Central memory CD8-positive, alpha-beta T cell (primary cell): Measurements from ENCODE around the gene CBLB.

Source experiments
- ATAC-seq: fragments of 150-1000 bp; cut with Tn5 transposase; replicated peaks from 2 replicates; pipeline ENCODE4 v1.10.0; 2022; ENCODE audit warnings: mild to moderate bottlenecking, moderate FRiP score, moderate number of reproducible peaks; ENCODE audit not compliant: poor library complexity, severe bottlenecking; ENCODE audit errors: extremely low read depth
- DNase-seq, 2 donors: peaks; one replicate each; pipeline ENCODE4 v3.0.0; 2021; ENCODE audit warnings: low spot score in 2 of 2
- H3K27ac Mint-ChIP-seq: one replicate; pipeline ENCODE4 v1.8.0; 2022; ENCODE audit warnings: low read depth, mild to moderate bottlenecking, moderate library complexity, mixed read lengths
- H3K27me3 Mint-ChIP-seq: one replicate; pipeline ENCODE4 v1.8.0; 2022; ENCODE audit warnings: mixed read lengths
- H3K36me3 Mint-ChIP-seq: one replicate; pipeline ENCODE4 v1.8.0; 2022; ENCODE audit warnings: mild to moderate bottlenecking, moderate library complexity, mixed read lengths; ENCODE audit not compliant: insufficient read depth
- H3K4me1 Mint-ChIP-seq: one replicate; pipeline ENCODE4 v1.8.0; 2022; ENCODE audit warnings: mixed read lengths
- H3K4me3 Mint-ChIP-seq: one replicate; pipeline ENCODE4 v1.8.0; 2022; ENCODE audit warnings: mild to moderate bottlenecking, moderate library complexity, mixed read lengths
- H3K9me3 Mint-ChIP-seq: one replicate; pipeline ENCODE4 v1.8.0; 2022; ENCODE audit warnings: mixed read lengths

The CBLB gene

DNA sequence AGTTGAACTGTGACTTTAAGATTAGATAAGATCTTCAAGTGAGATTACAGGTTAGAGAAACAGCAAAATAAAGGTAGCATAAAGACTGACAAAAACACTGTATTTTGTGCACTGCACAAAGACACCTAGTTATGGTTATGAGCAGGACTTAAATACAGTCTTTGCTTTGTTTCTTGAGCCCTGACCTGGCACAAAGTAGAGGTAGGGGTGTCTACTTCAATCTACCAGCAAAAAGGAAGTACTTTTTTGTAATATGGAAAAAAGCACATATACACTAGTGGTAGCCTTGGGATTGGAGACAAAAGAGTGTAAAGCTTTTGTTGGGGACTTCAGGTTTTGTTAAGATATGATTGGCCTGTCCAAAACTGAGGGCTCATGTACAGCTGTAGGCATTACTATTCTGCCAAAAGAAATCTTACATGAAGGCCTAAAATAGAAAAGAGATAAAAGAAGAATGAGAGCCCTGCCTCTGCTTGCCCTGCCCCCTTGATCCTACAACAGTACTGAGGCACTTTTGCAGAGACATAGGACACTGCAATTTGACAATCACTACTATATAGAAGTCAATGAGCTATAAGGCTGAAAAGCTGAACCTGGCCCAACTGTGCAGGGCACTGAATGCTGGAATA is 194.3 kb downstream of the CBLB start:
- no peak for DNase-seq
- no peak for ATAC-seq
- Mint-ChIP-seq H3K4me1 (peaks cover 16% of the 10 kb centered on the region), H3K9me3 (no peaks in the 10 kb centered on the region), H3K27me3 (no peaks in the 10 kb centered on the region), H3K4me3 (no peak overlapping the region), H3K36me3 (peaks cover 50% of the 10 kb centered on the region), H3K27ac (peak overlapping the region; percentile 64)

DNA sequence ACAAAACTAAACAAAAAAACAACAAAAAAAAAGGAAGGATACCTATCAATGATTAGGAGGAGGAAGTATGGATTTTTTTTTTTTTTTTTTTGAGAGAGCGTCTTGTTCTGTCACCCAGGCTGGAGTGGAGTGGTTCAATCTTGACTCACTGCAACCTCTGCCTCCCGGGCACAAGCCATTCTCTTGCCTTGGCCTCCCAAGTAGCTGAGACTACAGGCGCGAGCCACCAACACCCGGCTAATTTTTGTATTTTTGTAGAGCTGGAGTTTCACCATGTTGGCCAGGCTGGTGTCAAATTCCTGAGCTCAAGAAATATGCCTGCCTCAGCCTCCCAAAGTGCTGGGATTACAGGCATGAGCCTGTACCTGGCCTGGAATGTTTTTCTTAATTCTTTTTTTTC is 195.8 kb downstream of the CBLB start:
- H3K4me3 Mint-ChIP-seq = no peak overlapping the region
- no peaks in the 10 kb centered on the region for H3K27me3 Mint-ChIP-seq

DNA sequence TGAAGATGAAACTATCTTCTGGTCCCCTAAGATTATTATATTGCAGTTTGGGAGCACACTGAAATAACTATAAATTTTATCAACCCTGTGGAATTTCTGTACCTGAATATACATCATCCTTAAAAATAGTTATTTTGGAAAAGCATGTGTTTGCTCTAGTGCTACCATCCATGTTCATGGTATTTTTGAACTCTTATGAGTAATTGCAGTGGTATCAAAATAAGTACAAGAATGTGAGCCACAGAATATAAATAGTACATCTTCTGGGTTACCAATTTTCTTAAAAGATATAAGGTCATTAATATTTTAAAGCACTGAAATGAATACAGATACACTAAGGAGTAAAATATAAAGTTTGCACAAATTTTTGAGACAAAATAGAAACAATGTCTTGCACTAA is 206.5 kb downstream of the CBLB start:
- no peak overlapping the region for H3K4me3 Mint-ChIP-seq
- H3K27me3 Mint-ChIP-seq = no peaks in the 10 kb centered on the region
- H3K9me3 Mint-ChIP-seq = no peaks in the 10 kb centered on the region
- H3K36me3 Mint-ChIP-seq = peaks cover 43% of the 10 kb centered on the region
- no peak overlapping the region for H3K27ac Mint-ChIP-seq
- DNase-seq = no peak
- no peak for ATAC-seq
- H3K4me1 Mint-ChIP-seq = peaks cover 6% of the 10 kb centered on the region

More for the DNA sequence above, 195.8 kb downstream of the CBLB start:
- H3K4me1 Mint-ChIP-seq = peaks cover 23% of the 10 kb centered on the region
- DNase-seq = no peak
- H3K36me3 Mint-ChIP-seq = peaks cover 52% of the 10 kb centered on the region
- peak overlapping the region; percentile 85 for H3K27ac Mint-ChIP-seq
- H3K9me3 Mint-ChIP-seq = no peaks in the 10 kb centered on the region
- ATAC-seq = no peak

DNA sequence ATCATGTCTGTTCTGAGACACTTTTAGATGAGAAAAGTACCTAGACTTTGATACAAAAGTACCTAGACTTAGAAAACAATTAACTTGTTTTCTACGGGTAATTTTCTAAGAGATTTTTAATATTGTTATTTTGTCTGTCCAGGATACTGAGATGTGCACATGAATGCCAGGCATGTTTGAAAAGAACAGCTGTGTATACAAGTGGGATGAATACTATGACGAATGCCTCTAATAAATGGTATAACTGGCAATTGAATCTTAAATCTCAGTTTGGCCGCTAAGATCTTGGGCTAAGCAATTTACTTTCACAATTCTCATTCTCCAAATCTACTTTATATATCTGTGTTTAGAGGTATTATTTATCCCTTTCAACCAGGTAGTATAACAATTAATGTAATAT is 207.4 kb downstream of the CBLB start:
- peaks cover 6% of the 10 kb centered on the region for H3K4me1 Mint-ChIP-seq
- no peak overlapping the region for H3K4me3 Mint-ChIP-seq
- H3K27ac Mint-ChIP-seq = no peak overlapping the region
- DNase-seq (no peak), ATAC-seq (no peak)
- no peaks in the 10 kb centered on the region for H3K27me3 Mint-ChIP-seq
- peaks cover 45% of the 10 kb centered on the region for H3K36me3 Mint-ChIP-seq
- H3K9me3 Mint-ChIP-seq = no peaks in the 10 kb centered on the region

DNA sequence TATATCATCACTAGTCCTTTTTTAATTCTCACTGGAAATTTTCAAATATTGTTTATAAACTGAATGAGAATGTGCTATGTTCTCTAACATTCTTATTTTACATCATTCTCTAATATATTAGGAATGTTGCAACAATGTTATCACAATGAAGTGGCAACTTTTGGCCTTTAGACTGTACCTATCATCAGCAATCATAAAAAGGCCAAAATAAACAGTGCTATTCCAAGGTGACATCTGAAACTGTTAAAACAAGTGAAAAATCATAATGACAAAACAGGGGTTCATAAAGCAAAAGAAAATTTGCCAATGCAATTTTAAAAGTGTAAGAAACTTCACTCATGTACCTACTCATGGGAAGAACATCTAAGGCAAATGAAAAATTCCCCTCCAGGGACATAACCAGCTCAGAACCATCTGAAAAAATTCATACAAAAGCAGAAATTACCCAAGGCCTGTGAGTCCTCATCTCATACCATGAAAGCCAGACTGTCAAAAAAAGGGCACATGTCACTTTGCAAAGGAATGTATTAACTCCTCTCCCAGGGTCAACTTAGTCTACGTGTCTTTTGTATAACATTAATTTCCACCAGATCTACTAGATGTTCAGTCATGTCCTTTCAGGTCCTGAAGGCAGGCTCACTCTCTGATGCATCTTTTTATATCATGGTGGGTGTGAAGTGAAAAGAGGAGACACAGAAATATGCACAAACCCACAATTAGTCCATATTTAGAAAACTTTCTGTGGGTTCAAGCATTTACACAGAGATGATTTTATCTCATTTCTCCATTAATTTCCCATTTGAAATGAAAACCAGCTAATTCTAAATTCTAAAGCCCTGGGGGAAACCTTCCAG is 211.9 kb downstream of the CBLB start:
- ATAC-seq = no peak
- no peaks in the 10 kb centered on the region for H3K4me1 Mint-ChIP-seq
- H3K9me3 Mint-ChIP-seq = no peaks in the 10 kb centered on the region
- no peaks in the 10 kb centered on the region for H3K27me3 Mint-ChIP-seq
- no peak for DNase-seq
- no peak overlapping the region for H3K27ac Mint-ChIP-seq
- H3K36me3 Mint-ChIP-seq = peaks cover 34% of the 10 kb centered on the region
- H3K4me3 Mint-ChIP-seq = no peak overlapping the region

DNA sequence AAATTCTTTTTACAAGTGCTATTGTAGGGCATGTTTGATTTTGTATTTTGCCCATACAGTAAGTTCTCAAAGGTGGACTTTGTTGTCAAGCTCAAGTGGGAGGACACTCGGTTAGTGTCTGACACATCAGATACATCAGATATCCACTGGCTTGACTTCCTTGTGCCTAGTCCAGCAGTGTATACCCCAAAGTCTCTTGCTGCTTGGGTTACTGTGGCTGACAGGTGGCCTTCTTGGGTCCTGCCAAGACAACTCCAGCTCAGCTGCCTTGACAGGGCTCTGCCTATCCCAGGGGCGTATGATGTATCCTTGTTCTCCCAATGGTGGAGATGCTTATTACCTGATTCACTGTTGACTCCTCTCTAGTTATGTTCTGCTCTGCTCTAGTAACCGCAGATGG is 214.9 kb downstream of the CBLB start:
- Mint-ChIP-seq H3K9me3 (no peaks in the 10 kb centered on the region), H3K27ac (no peak overlapping the region), H3K4me1 (no peaks in the 10 kb centered on the region), H3K4me3 (no peak overlapping the region), H3K36me3 (peaks cover 24% of the 10 kb centered on the region), H3K27me3 (no peaks in the 10 kb centered on the region)
- ATAC-seq (no peak), DNase-seq (no peak)

DNA sequence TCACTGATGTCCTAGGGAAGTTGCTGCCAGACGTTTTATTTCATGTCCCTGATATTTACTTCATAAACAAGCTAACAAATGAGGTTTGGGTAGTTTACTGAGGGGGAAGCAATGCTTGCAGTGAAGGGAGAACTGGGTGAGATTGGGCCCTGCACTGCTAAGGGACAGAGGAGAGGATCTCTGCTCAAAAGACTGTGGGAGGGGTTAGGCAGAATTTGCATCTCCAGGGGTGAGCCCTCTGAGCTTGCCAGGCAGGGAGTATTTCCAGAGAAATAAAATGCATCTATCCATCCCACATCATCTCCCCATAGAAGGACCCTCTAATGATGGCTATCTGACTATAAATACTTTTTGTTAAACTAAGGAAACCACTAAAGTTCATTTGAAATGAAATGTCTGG is 215.6 kb downstream of the CBLB start:
- H3K36me3 Mint-ChIP-seq = peaks cover 17% of the 10 kb centered on the region
- H3K9me3 Mint-ChIP-seq = no peaks in the 10 kb centered on the region
- H3K4me1 Mint-ChIP-seq = no peaks in the 10 kb centered on the region
- no peak for DNase-seq
- no peak for ATAC-seq
- no peaks in the 10 kb centered on the region for H3K27me3 Mint-ChIP-seq
- no peak overlapping the region for H3K4me3 Mint-ChIP-seq
- no peak overlapping the region for H3K27ac Mint-ChIP-seq

DNA sequence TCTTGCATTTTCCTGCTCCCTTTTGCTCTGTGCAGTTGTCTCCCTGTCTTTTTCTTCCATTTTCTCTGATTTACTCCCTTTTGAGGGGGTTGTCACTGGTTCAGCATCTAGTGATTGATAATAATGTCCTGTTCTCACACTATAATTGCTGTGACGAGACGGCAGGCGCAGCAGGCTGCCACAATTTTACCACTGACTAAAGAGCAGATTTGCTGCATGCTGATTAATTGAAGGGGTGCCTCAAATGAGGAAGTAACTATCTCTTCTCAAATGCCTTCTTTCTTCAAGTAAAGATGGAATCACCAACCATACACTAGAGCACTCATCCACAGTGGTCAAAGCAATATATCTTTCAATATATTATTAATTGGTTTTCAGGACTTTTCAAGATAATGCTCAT is 219.3 kb downstream of the CBLB start:
- peaks cover 1% of the 10 kb centered on the region for H3K36me3 Mint-ChIP-seq
- H3K4me3 Mint-ChIP-seq = no peak overlapping the region
- ATAC-seq (no peak), DNase-seq (no peak)
- no peaks in the 10 kb centered on the region for H3K9me3 Mint-ChIP-seq
- H3K27me3 Mint-ChIP-seq = no peaks in the 10 kb centered on the region
- H3K27ac Mint-ChIP-seq = no peak overlapping the region
- no peaks in the 10 kb centered on the region for H3K4me1 Mint-ChIP-seq

DNA sequence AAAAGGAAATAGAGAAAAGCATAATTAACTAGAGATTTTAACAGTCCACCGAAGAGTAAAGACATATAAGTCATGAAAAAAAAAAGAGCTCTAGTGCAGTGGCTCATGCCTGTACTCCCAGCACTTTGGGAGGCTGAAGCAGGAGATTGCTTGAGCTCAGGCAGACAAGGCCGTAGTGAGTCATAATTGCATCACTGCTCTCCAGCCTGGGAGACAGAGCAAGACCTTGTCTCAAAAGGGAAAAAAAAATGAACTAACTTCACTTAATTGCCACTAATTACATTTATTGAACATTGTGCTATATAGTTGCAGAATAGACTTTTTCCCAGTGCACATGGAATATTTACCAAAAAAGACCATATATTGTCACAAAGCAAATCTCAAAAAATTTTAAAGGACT is 221.8 kb downstream of the CBLB start:
- DNase-seq = no peak
- no peak for ATAC-seq
- Mint-ChIP-seq H3K27me3 (no peaks in the 10 kb centered on the region), H3K36me3 (no peaks in the 10 kb centered on the region), H3K27ac (no peak overlapping the region), H3K4me3 (no peak overlapping the region), H3K4me1 (no peaks in the 10 kb centered on the region), H3K9me3 (no peaks in the 10 kb centered on the region)

DNA sequence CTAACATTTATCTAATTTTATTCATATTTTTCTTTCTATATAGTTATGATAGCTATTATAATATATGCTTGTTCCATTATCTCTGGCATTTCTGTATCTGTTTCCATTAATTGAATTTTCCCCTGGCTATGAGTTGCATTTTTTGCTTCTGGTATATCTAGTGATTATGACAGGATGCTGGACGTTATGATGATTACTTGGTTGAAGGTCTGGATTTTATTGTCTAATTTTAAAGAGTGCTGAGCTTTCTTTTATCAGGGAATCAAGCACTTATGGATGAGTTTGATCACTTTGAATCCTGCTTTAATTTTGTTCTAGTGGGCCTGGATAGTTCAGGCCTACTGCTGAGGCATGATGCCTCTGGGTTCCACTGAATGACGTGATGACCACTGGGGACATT is 229.7 kb downstream of the CBLB start:
- Mint-ChIP-seq H3K4me1 (no peaks in the 10 kb centered on the region), H3K27ac (no peak overlapping the region), H3K27me3 (no peaks in the 10 kb centered on the region), H3K9me3 (no peaks in the 10 kb centered on the region), H3K4me3 (no peak overlapping the region), H3K36me3 (no peaks in the 10 kb centered on the region)
- no peak for ATAC-seq
- DNase-seq = no peak

DNA sequence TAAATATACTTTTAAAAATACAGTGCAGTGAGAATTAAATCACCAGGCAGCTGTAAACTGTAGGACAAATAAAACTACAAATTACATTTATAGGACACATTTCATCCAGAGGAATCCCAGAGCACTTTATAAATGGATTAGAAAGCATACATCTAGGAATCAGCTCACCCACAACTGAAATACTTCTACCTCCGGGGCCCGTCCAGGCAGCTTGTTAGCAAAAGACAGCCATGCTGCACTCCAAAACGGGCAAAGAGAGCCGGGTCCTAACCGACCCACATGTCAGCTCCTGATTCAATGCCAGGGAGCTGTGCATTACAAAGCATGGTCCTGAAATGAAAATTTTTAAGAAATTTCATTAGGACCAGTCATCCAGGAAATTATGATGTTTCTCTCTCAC is 234.1 kb downstream of the CBLB start:
- DNase-seq (no peak), ATAC-seq (no peak)
- Mint-ChIP-seq H3K4me3 (no peak overlapping the region), H3K27ac (no peak overlapping the region), H3K36me3 (no peaks in the 10 kb centered on the region), H3K9me3 (no peaks in the 10 kb centered on the region), H3K4me1 (no peaks in the 10 kb centered on the region), H3K27me3 (no peaks in the 10 kb centered on the region)

DNA sequence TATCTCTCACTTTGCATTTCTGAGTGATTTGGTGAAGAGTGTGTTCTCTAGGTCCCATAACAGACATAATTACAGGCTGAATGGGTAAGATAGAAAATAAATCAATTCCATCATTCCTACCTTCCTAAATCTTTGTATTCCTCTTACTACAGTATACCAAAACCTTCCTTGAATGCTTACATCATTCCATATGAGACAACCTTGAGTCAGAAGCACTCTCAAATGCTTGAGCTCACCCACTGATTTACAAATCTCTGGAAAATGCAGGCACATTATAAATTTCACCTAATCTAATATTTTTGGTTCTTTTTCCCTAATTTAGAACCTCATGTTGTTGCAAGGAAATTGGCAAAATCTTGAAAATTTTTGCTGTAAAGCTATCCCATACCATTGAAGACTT is 239.1 kb downstream of the CBLB start:
- no peak overlapping the region for H3K4me3 Mint-ChIP-seq
- ATAC-seq (no peak), DNase-seq (no peak)
- no peaks in the 10 kb centered on the region for H3K9me3 Mint-ChIP-seq
- H3K27ac Mint-ChIP-seq = no peak overlapping the region
- no peaks in the 10 kb centered on the region for H3K4me1 Mint-ChIP-seq
- H3K36me3 Mint-ChIP-seq = no peaks in the 10 kb centered on the region
- no peaks in the 10 kb centered on the region for H3K27me3 Mint-ChIP-seq

DNA sequence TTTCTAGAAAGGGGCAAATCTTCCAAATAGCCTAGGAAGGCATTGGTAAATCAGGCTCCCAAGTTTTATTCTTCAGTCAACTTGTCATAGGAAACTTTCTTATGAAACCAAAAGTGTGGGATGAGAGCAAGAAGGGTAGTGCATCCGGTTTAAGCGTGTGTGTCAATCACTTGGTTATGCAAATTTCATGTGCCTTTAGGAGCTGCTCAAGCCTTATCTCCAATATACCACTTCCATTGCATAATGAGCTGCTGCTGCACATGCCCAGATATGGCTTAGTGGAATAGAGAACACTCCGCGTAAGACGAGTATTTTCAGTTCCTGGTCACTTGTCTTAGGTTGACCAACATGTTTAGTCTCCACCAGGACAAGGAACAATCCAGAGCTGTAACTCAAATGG is 242.1 kb downstream of the CBLB start:
- ATAC-seq = no peak
- Mint-ChIP-seq H3K4me1 (no peaks in the 10 kb centered on the region), H3K27ac (no peak overlapping the region), H3K4me3 (no peak overlapping the region), H3K27me3 (no peaks in the 10 kb centered on the region), H3K36me3 (no peaks in the 10 kb centered on the region), H3K9me3 (no peaks in the 10 kb centered on the region)
- DNase-seq = no peak
